Erythroblast (primary cell): ENCODE results near the gene KICS2.

Source experiments
- GATA1 ChIP-seq: IDR thresholded peaks from 2 replicates; pipeline ENCODE4 v1.6.1; 2011; ENCODE audit warnings: low read depth, mild to moderate bottlenecking, control low read depth, low read length, moderate library complexity
- POLR2A ChIP-seq: IDR thresholded peaks from 2 replicates; pipeline ENCODE4 v1.6.1; 2011; ENCODE audit warnings: mild to moderate bottlenecking, low read length

GRCh38 chr12:64207453-64207852 lies 14.6 kb downstream of the KICS2 start:
- TF ChIP-seq POLR2A (no peak), GATA1 (no peak)
